PC-3 (cell line): Measurements from ENCODE around the gene TELO2.

Source experiments
- EZH2 ChIP-seq: fragments of 300-600 bp; sonication (generic); IDR thresholded peaks from one replicate; pipeline ENCODE4 v1.6.1; 2017; ENCODE audit warnings: antibody characterized with exemption, mild to moderate bottlenecking, low read length; ENCODE audit not compliant: unreplicated experiment
- EZH2phosphoT487 ChIP-seq: fragments of 300-600 bp; sonication (generic); IDR thresholded peaks from 2 replicates; pipeline ENCODE4 v1.6.1; 2018; ENCODE audit warnings: mild to moderate bottlenecking, antibody characterized with exemption, low read length, borderline replicate concordance
- TF ChIP-seq, protein P1 (sequence below): fragments of 300-600 bp; sonication (generic); conservative IDR thresholded peaks from 2 replicates; pipeline ENCODE4 v1.5.1; 2017; ENCODE audit warnings: antibody characterized with exemption, low read depth, mild to moderate bottlenecking, low read length

DNA sequence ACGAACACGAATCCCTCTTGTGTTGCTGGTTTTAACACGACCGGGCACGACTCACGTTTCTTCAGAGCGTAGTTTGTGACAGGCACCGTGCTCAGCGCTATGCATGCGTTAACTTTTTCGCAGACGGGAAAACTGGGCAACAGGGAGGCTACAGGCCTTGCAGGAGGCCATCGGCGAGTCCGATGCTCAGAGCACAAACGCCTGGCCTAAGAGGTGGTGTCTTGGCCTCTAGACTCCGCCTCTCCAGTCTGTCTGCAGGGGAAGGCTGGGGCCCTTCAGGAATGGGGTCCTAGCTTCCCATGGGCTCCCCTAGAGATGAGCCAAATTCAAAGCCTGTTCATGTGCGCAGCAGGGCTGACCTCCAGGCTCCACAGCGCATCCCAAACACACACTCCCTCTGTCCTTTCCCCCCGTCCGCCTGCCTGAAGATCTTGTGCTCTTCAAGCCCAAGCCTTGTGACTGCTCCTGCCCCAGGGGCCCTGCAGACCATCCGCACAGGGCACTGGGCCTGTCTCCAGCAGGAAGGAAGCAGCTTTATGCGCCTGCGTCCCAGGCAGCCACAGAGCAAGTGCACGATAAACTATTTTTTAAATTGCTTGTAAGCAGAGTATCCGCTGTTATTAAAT, 21.5 kb upstream of the TELO2 start:
- TF ChIP-seq EZH2: no peak
- TF ChIP-seq, protein P1, sequence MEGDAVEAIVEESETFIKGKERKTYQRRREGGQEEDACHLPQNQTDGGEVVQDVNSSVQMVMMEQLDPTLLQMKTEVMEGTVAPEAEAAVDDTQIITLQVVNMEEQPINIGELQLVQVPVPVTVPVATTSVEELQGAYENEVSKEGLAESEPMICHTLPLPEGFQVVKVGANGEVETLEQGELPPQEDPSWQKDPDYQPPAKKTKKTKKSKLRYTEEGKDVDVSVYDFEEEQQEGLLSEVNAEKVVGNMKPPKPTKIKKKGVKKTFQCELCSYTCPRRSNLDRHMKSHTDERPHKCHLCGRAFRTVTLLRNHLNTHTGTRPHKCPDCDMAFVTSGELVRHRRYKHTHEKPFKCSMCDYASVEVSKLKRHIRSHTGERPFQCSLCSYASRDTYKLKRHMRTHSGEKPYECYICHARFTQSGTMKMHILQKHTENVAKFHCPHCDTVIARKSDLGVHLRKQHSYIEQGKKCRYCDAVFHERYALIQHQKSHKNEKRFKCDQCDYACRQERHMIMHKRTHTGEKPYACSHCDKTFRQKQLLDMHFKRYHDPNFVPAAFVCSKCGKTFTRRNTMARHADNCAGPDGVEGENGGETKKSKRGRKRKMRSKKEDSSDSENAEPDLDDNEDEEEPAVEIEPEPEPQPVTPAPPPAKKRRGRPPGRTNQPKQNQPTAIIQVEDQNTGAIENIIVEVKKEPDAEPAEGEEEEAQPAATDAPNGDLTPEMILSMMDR: no peak
- TF ChIP-seq EZH2phosphoT487: no peak
